GM12874 (cell line): ENCODE measurements around the gene VHLL.

Experiments
- TF ChIP-seq, protein P1 (sequence below): IDR thresholded peaks from 2 replicates; pipeline ENCODE4 v1.5.1; 2011; ENCODE audit warnings: low read depth, mild to moderate bottlenecking, control low read depth, low read length, moderate library complexity; ENCODE audit not compliant: insufficient read depth

Gene VHLL

DNA sequence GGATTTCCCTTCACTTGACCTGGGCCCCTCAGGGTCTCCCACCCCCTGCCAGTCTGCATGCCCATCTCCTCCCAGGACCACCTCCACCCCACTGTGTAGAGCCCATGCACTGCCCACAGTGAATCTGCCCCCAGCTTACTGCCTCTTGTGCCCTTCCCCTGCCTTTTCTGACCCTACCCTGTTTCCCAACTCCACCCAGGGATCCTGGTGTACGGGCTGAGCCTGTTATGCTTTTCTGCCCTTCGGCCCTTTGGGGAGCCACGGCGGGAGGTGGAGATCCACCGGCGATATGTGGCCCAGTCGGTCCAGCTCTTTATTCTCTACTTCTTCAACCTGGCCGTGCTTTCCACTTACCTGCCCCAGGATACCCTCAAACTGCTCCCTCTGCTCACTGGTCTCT lies 13.0 kb downstream of the VHLL start:
- TF ChIP-seq, protein P1, sequence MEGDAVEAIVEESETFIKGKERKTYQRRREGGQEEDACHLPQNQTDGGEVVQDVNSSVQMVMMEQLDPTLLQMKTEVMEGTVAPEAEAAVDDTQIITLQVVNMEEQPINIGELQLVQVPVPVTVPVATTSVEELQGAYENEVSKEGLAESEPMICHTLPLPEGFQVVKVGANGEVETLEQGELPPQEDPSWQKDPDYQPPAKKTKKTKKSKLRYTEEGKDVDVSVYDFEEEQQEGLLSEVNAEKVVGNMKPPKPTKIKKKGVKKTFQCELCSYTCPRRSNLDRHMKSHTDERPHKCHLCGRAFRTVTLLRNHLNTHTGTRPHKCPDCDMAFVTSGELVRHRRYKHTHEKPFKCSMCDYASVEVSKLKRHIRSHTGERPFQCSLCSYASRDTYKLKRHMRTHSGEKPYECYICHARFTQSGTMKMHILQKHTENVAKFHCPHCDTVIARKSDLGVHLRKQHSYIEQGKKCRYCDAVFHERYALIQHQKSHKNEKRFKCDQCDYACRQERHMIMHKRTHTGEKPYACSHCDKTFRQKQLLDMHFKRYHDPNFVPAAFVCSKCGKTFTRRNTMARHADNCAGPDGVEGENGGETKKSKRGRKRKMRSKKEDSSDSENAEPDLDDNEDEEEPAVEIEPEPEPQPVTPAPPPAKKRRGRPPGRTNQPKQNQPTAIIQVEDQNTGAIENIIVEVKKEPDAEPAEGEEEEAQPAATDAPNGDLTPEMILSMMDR, result no peak

DNA sequence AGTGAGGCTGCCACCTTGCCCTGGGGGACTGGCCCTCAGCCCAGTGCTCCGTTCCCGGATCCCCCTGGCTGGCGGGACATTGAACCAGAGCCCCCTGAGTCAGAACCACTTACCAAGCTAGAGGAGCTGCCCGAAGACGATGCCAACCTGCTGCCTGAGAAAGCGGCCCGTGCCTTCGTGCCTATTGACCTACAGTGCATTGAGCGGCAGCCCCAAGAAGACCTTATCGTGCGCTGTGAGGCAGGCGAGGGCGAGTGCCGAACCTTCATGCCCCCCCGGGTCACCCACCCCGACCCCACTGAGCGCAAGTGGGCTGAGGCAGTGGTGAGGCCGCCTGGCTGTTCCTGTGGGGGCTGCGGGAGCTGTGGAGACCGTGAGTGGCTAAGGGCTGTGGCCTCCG lies 13.7 kb downstream of the VHLL start:
- TF ChIP-seq, protein P1, result no peak

DNA sequence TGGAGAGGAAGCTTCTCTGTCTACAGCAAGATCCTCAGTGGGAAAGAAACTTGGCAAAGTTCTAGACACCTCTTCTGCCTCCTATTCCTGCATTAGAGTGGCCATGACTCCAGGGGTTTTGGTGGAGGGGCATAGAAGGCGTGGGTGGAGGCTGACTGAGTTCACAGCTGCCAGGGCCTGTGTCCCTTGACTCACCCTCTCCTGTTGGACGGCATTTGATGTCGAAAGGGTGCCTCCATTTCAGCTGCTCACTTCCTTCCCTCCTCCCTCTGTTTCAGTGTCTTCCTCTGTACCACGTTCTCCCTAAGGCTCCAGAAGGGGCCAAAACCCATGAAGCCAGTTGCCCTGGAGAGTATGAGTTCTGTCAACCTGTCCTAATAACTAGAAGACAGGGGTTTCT lies 14.3 kb downstream of the VHLL start:
- TF ChIP-seq, protein P1, result no peak

DNA sequence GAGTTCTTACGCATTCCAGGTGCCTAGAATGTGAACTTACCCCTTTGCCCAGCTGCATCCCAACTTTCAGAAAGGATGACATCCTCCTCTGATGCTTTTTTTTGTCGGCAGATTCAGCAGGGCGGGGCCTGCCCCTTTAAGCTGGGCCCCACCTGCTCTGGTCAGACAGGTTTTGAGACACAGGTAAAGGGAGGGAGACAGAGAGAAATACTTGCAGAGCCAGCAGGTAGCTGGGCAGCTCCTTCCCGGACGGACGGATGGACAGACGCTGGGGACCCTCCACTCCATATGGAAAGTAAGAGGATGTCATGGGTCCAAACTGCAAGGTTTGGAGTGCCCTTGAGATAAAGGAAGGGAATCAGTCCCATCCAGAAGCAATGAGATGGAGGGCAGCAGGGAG lies 15.0 kb downstream of the VHLL start, which contains the start of gene TMEM79:
Gene TMEM79 (plus strand): TSS at position 214 of the 400 bp plus-strand sequence. CDS start 902 bp downstream, outside the sequence.
- TF ChIP-seq, protein P1, result no peak

DNA sequence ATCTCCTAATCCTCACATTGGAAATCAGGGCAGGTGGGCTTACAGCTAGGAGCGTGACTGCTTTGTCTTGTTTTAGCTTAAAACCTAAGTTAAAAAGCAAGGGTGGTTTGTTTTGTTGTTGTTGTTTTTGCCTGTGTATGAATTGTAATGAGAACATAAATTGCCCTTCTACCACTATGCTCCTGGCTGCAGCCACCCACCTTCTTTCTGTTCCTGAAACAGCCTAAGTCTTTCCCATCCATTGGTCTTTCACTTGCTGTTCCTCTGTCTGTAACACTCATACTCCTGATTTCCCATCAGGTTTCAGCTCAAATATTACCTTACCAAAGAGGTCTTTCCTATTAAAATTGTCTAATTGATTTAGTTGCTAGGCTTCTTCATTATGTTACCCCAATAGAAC lies 15.6 kb downstream of the VHLL start:
- TF ChIP-seq, protein P1, result no peak

DNA sequence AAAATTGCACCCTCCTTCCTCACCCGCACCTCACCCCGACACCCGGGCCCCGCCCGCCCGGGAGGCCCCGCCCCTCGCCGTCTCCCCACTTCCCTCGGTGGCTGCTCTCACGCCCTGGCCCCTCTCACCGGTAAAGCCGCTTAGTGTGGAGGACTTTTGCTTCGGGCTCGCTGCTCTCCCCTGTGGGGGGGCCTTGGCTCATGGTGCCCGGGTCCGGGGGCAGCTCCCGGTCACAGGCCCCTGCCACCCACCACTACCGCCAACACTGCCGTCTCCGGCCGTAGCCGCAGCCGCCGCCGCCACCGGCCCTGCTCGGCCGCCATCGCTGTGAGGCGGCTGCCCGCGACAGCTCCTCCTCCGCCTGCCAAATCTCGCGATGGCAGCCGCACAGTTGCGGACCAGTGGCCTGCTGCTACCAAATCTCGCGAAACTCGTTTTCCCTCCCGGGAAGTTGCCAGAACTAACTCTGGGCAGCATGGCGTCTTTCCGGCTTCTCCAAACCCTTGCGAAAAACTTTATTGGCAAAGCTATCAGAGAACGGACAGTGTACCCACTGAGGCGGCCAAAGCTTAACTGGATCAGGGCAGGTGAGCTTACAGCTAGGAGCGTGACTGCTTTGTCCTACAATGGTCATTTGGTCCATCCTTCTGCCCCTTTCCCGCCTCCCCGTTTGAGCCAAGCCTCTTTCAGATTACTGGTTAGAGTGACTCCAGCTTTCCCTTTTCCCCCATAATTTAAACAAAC lies 16.5 kb downstream of the VHLL start, which contains the start of gene SMG5:
Gene SMG5 (minus strand): TSS at position 347 of the 744 bp plus-strand sequence. CDS start 145 bp downstream, at position 202.
- TF ChIP-seq, protein P1, result no peak

DNA sequence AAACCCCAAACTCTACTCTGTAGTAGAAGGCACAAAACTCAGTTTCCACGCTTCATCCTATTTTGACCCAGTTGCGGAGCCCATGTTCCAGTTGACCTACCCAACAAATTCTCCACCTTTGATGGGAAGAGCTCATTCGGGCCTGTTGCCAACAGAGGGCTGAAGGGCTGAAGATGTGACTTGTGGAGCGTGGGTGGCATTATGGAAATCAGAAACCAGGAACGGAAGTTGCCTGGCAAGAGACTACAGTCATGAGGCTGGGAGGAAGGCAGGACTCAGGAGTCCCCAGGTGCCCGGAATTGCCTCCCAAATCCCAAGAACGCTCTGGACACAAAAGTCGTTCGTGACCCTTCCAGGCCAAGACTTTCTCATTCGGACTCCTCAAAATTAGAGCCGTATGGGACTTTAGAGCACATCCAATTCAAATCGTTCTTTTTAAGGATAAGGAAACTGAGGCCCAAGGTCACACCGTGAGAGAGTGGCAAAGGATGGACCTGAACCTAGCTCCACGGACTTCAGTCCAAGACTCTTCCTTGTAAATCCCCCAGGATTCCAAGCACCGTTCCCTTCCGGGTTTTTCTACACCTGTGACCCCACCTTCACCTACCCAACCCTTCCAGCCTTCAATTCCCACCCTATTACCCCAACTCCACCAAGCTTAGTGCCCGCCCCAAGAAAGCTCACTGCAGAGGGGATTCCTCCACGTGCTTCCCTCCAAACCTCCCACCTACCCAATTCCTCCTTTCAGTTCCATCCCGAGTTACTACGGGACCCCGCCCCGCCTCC lies 17.2 kb downstream of the VHLL start:
- TF ChIP-seq, protein P1, result no peak
